ENCODE results near the gene DCHS2.

The DCHS2 gene

DNA sequence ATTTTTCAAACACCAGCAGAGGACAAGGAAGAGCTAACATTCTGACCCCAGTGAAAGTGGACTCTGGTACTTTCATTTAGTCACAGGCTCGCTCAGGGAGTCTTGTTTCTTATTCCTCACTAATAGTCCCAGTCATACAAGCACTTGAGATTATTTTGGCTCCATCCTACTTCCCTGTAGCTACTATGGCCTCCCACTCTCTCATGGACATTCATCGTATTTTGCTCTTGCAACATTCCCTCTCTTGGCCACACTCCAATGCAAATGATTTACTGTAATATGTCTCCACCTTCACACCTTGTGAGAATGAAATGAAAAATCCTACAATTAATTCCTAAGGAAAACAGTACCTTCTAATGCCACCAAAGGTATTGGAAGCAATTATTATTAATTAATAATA, 37.3 kb upstream of the DCHS2 start:
- TF ChIP-seq CTCF (IDR thresholded peaks at IDR 0.05; ENCODE audit: borderline replicate concordance, extremely low read depth, low read length, poor library complexity, severe bottlenecking) (no peak), EZH2 (IDR thresholded peaks at IDR 0.05; ENCODE audit: borderline replicate concordance, low read depth, low read length, severe bottlenecking) (no peak)
- no peak for DNase-seq
- H3K36me3 ChIP-seq (ENCODE audit: insufficient read depth, low read length) = no peaks in the 10 kb centered on the region
- H3K79me2 ChIP-seq (ENCODE audit: insufficient read depth, low read length) = no peaks in the 10 kb centered on the region
- no peaks in the 10 kb centered on the region for H3K4me1 ChIP-seq (ENCODE audit: insufficient read depth, low read length)
- H3K27ac ChIP-seq (ENCODE audit: low read length) = no peak overlapping the region
- H2AFZ ChIP-seq (ENCODE audit: low read depth, low read length) = no peak overlapping the region
- no peaks in the 10 kb centered on the region for H4K20me1 ChIP-seq (ENCODE audit: insufficient read depth, low read length)
- no peak for ATAC-seq (ENCODE audit: insufficient read depth, low read depth)
- no peaks in the 10 kb centered on the region for H3K9me3 ChIP-seq (ENCODE audit: insufficient read depth, low read length, severe bottlenecking)
- no peak overlapping the region for H3K4me2 ChIP-seq (ENCODE audit: insufficient read depth, low read length)
- no peaks in the 10 kb centered on the region for H3K27me3 ChIP-seq (ENCODE audit: insufficient read depth, low read length, poor library complexity)
- no peak overlapping the region for H3K9ac ChIP-seq (ENCODE audit: low read depth, low read length)
- no peak overlapping the region for H3K4me3 ChIP-seq (ENCODE audit: low read depth in 1 of 2, low read length in 2 of 2)

GRCh38 chr4:154527308-154527707, 35.7 kb upstream of the DCHS2 start:
- ATAC-seq (ENCODE audit: insufficient read depth, low read depth) = no peak
- no peak overlapping the region for H3K27ac ChIP-seq (ENCODE audit: low read length)

GRCh38 chr4:154526151-154526550, 34.6 kb upstream of the DCHS2 start:
- H3K27me3 ChIP-seq (ENCODE audit: insufficient read depth, low read length, poor library complexity) = no peaks in the 10 kb centered on the region
- no peak overlapping the region for H3K4me3 ChIP-seq (ENCODE audit: low read depth in 1 of 2, low read length in 2 of 2)
- ATAC-seq (ENCODE audit: insufficient read depth, low read depth) = no peak
- H4K20me1 ChIP-seq (ENCODE audit: insufficient read depth, low read length) = no peaks in the 10 kb centered on the region
- no peaks in the 10 kb centered on the region for H3K36me3 ChIP-seq (ENCODE audit: insufficient read depth, low read length)
- DNase-seq = no peak
- no peak overlapping the region for H2AFZ ChIP-seq (ENCODE audit: low read depth, low read length)
- H3K4me2 ChIP-seq (ENCODE audit: insufficient read depth, low read length) = no peak overlapping the region
- H3K9me3 ChIP-seq (ENCODE audit: insufficient read depth, low read length, severe bottlenecking) = no peaks in the 10 kb centered on the region
- H3K4me1 ChIP-seq (ENCODE audit: insufficient read depth, low read length) = no peaks in the 10 kb centered on the region
- no peak overlapping the region for H3K9ac ChIP-seq (ENCODE audit: low read depth, low read length)
- TF ChIP-seq CTCF (IDR thresholded peaks at IDR 0.05; ENCODE audit: borderline replicate concordance, extremely low read depth, low read length, poor library complexity, severe bottlenecking) (no peak), EZH2 (IDR thresholded peaks at IDR 0.05; ENCODE audit: borderline replicate concordance, low read depth, low read length, severe bottlenecking) (no peak)
- no peaks in the 10 kb centered on the region for H3K79me2 ChIP-seq (ENCODE audit: insufficient read depth, low read length)
- H3K27ac ChIP-seq (ENCODE audit: low read length) = no peak overlapping the region

More at GRCh38 chr4:154527308-154527707, 35.7 kb upstream of the DCHS2 start:
- no peak for DNase-seq
- H3K4me1 ChIP-seq (ENCODE audit: insufficient read depth, low read length) = no peaks in the 10 kb centered on the region
- H3K9ac ChIP-seq (ENCODE audit: low read depth, low read length) = no peak overlapping the region
- no peaks in the 10 kb centered on the region for H3K27me3 ChIP-seq (ENCODE audit: insufficient read depth, low read length, poor library complexity)
- no peaks in the 10 kb centered on the region for H4K20me1 ChIP-seq (ENCODE audit: insufficient read depth, low read length)
- H3K4me3 ChIP-seq (ENCODE audit: low read depth in 1 of 2, low read length in 2 of 2) = no peak overlapping the region
- no peaks in the 10 kb centered on the region for H3K9me3 ChIP-seq (ENCODE audit: insufficient read depth, low read length, severe bottlenecking)
- H3K36me3 ChIP-seq (ENCODE audit: insufficient read depth, low read length) = no peaks in the 10 kb centered on the region
- TF ChIP-seq CTCF (IDR thresholded peaks at IDR 0.05; ENCODE audit: borderline replicate concordance, extremely low read depth, low read length, poor library complexity, severe bottlenecking) (no peak), EZH2 (IDR thresholded peaks at IDR 0.05; ENCODE audit: borderline replicate concordance, low read depth, low read length, severe bottlenecking) (no peak)
- H2AFZ ChIP-seq (ENCODE audit: low read depth, low read length) = no peak overlapping the region
- H3K4me2 ChIP-seq (ENCODE audit: insufficient read depth, low read length) = no peak overlapping the region
- no peaks in the 10 kb centered on the region for H3K79me2 ChIP-seq (ENCODE audit: insufficient read depth, low read length)

DNA sequence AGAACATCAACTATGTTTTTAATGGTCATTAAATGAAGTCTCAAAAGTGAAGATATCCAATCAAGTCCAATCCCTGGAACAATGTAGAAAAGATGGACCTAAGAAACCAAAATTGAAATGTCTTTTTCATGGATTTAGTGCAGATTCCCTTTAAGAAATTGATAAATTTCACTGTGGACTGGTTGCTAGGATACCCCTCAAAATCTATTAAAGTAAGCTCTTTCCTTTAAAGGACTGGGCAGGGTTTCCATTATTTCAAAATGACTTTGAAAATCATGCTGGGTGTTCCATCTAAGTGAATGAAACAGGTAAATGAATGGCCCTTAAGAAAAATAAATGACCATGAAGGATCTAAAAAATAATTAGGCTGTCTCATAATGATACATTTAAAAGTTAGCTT, 30.0 kb upstream of the DCHS2 start:
- H3K4me1 ChIP-seq (ENCODE audit: insufficient read depth, low read length) = no peaks in the 10 kb centered on the region
- H4K20me1 ChIP-seq (ENCODE audit: insufficient read depth, low read length) = no peaks in the 10 kb centered on the region
- no peak overlapping the region for H3K9ac ChIP-seq (ENCODE audit: low read depth, low read length)
- no peaks in the 10 kb centered on the region for H3K79me2 ChIP-seq (ENCODE audit: insufficient read depth, low read length)
- H3K36me3 ChIP-seq (ENCODE audit: insufficient read depth, low read length) = no peaks in the 10 kb centered on the region
- TF ChIP-seq EZH2 (IDR thresholded peaks at IDR 0.05; ENCODE audit: borderline replicate concordance, low read depth, low read length, severe bottlenecking) = no peak
- H3K4me3 ChIP-seq (ENCODE audit: low read depth in 1 of 2, low read length in 2 of 2) = no peak overlapping the region
- DNase-seq (no peak), ATAC-seq (ENCODE audit: insufficient read depth, low read depth) (no peak)
- H2AFZ ChIP-seq (ENCODE audit: low read depth, low read length) = no peak overlapping the region
- no peak overlapping the region for H3K27ac ChIP-seq (ENCODE audit: low read length)
- H3K27me3 ChIP-seq (ENCODE audit: insufficient read depth, low read length, poor library complexity) = peaks cover 6% of the 10 kb centered on the region
- no peak overlapping the region for H3K4me2 ChIP-seq (ENCODE audit: insufficient read depth, low read length)
- no peaks in the 10 kb centered on the region for H3K9me3 ChIP-seq (ENCODE audit: insufficient read depth, low read length, severe bottlenecking)
